ENCODE results near the gene VAMP8. TPM values are rescaled to one million over a fixed set of nuclear protein-coding genes. Genes with fewer than 3 reads are reported as not detected.

The VAMP8 gene
- total RNA-seq, 2 experiments from 2014 or later: 98.3 to 106 TPM

- Mint-ChIP-seq H3K27ac (peak overlapping the region; percentile 91), H3K4me3 (peak overlapping the region; percentile 98), H3K27me3 (no peaks in the 10 kb centered on the region), H3K36me3 (ENCODE audit: low read depth) (peaks cover 24% of the 10 kb centered on the region), H3K4me1 (peaks cover 29% of the 10 kb centered on the region), H3K9me3 (ENCODE audit: low read depth) (no peaks in the 10 kb centered on the region)
- ChIA-PET POLR2A (interaction anchor here (0.9 to 1.6 kb wide), 3 partner anchors 30 to 40 kb away, joined by 3 to 5 read pairs (median 4); partner anchors contain the start of gene MAT2A), CTCF (interaction anchor here (0.6 to 2.7 kb wide), 8 partner anchors 16 to 188 kb away, joined by 3 to 8 read pairs (median 3); partner anchors contain the start of genes GGCX, RNF181 and TMEM150A)
- ATAC-seq (peak; percentile 48), DNase-seq (peak; percentile 56)
- intact Hi-C loops (cut with DNase I, micrococcal nuclease): loop anchor here (1.0 to 5.0 kb wide), 3 partner anchors 17 to 34 kb away; partner anchors contain the start of genes RNF181 (in 2 of the 2), C2orf68 (in 1 of the 2) and GGCX (in 1 of the 2)
Observed at GRCh38 chr2:85578243-85579180, 1.1 kb downstream of the VAMP8 start.

- no peak for DNase-seq
- intact Hi-C loops (cut with DNase I, micrococcal nuclease): loop anchor here in 1 of 2 experiments (2.0 to 5.0 kb wide), 2 partner anchors 19 to 33 kb away; partner anchors contain the start of genes C2orf68 and GGCX
- ChIA-PET CTCF (interaction anchor here (0.6 to 2.7 kb wide), 8 partner anchors 12 to 167 kb away, joined by 3 to 8 read pairs (median 4); partner anchors contain the start of genes RNF181 and TMEM150A), POLR2A (interaction anchor here (0.9 kb wide), 1 partner anchor 34 kb away, joined by 4 read pairs; no protein-coding TSS in a partner anchor)
- peak overlapping the region; percentile 91 for H3K27ac Mint-ChIP-seq
- ATAC-seq: no peak
- H3K36me3 Mint-ChIP-seq (ENCODE audit: low read depth): peaks cover 25% of the 10 kb centered on the region
- H3K27me3 Mint-ChIP-seq: no peaks in the 10 kb centered on the region
- no peaks in the 10 kb centered on the region for H3K9me3 Mint-ChIP-seq (ENCODE audit: low read depth)
- peak overlapping the region; percentile 98 for H3K4me3 Mint-ChIP-seq
- peaks cover 34% of the 10 kb centered on the region for H3K4me1 Mint-ChIP-seq
Observed at GRCh38 chr2:85579266-85579935, 2.0 kb downstream of the VAMP8 start.

- intact Hi-C loops (cut with DNase I, micrococcal nuclease): no loop called here
- H3K9me3 Mint-ChIP-seq (ENCODE audit: low read depth): no peaks in the 10 kb centered on the region
- H3K27ac Mint-ChIP-seq: no peak overlapping the region
- no peaks in the 10 kb centered on the region for H3K27me3 Mint-ChIP-seq
- ATAC-seq (no peak), DNase-seq (no peak)
- peaks cover 40% of the 10 kb centered on the region for H3K4me1 Mint-ChIP-seq
- CTCF ChIA-PET: interaction anchor here (1.0 to 1.3 kb wide), 2 partner anchors 14 to 56 kb away, joined by 4 to 6 read pairs; no protein-coding TSS in a partner anchor
- no peak overlapping the region for H3K4me3 Mint-ChIP-seq
- POLR2A ChIA-PET: no interaction called here
- peaks cover 25% of the 10 kb centered on the region for H3K36me3 Mint-ChIP-seq (ENCODE audit: low read depth)
Observed at GRCh38 chr2:85580206-85580605, 2.8 kb downstream of the VAMP8 start.

GRCh38 chr2:85582492-85582891 lies 5.1 kb downstream of the VAMP8 start:
- peaks cover 47% of the 10 kb centered on the region for H3K4me1 Mint-ChIP-seq

GRCh38 chr2:85583667-85584353 lies 6.4 kb downstream of the VAMP8 start:
- peak overlapping the region; percentile 87 for H3K27ac Mint-ChIP-seq
- H3K27me3 Mint-ChIP-seq: no peaks in the 10 kb centered on the region
- ChIA-PET CTCF (interaction anchor here (0.8 to 2.5 kb wide), 3 partner anchors 11 to 33 kb away, joined by 4 to 9 read pairs (median 6); no protein-coding TSS in a partner anchor), POLR2A (interaction anchor here (0.7 to 0.8 kb wide), 2 partner anchors 16 to 32 kb away, joined by 3 to 4 read pairs; no protein-coding TSS in a partner anchor)
- DNase-seq (peak; percentile 61), ATAC-seq (peak; percentile 59)
- peak overlapping the region; percentile 75 for H3K4me3 Mint-ChIP-seq
- H3K4me1 Mint-ChIP-seq: peaks cover 44% of the 10 kb centered on the region
- H3K36me3 Mint-ChIP-seq (ENCODE audit: low read depth): peaks cover 25% of the 10 kb centered on the region
- no peaks in the 10 kb centered on the region for H3K9me3 Mint-ChIP-seq (ENCODE audit: low read depth)
- intact Hi-C loops (cut with DNase I, micrococcal nuclease): no loop called here

More at GRCh38 chr2:85582492-85582891, 5.1 kb downstream of the VAMP8 start:
- H3K9me3 Mint-ChIP-seq (ENCODE audit: low read depth): no peaks in the 10 kb centered on the region
- peaks cover 25% of the 10 kb centered on the region for H3K36me3 Mint-ChIP-seq (ENCODE audit: low read depth)
- peak overlapping the region; percentile 78 for H3K27ac Mint-ChIP-seq
- no peak overlapping the region for H3K4me3 Mint-ChIP-seq
- DNase-seq (no peak), ATAC-seq (no peak)
- ChIA-PET POLR2A (no interaction called here), CTCF (interaction anchor here (1.3 kb wide), 1 partner anchor 21 kb away, joined by 4 read pairs; the partner anchor contains the start of gene TMEM150A)
- no peaks in the 10 kb centered on the region for H3K27me3 Mint-ChIP-seq
- intact Hi-C loops (cut with DNase I, micrococcal nuclease): loop anchor here in 1 of 2 experiments (1.0 kb wide), 1 partner anchor 21 kb away; the partner anchor contains the start of gene GGCX

GRCh38 chr2:85584354-85584856 lies 7.0 kb downstream of the VAMP8 start, which contains the start of gene VAMP5:
Gene VAMP5 (plus strand): TSS chr2:85584431. CDS start chr2:85584491, 60 bp downstream.
- H3K27ac Mint-ChIP-seq: peak within 1 kb of the TSS; percentile 87
- H3K36me3 Mint-ChIP-seq (ENCODE audit: low read depth): peaks cover 23% of the 10 kb centered on the region
- H3K27me3 Mint-ChIP-seq: no peaks in the 10 kb centered on the region
- H3K4me3 Mint-ChIP-seq: peak within 1 kb of the TSS; percentile 75
- POLR2A ChIA-PET: interaction anchor here (0.6 to 0.8 kb wide), 2 partner anchors 21 to 32 kb away, joined by 3 to 6 read pairs; no protein-coding TSS in a partner anchor
- peaks cover 38% of the 10 kb centered on the region for H3K4me1 Mint-ChIP-seq
- DNase-seq (peak; percentile 30), ATAC-seq (peak; percentile 20)
- intact Hi-C loops (cut with DNase I, micrococcal nuclease): no loop called here
- no peaks in the 10 kb centered on the region for H3K9me3 Mint-ChIP-seq (ENCODE audit: low read depth)
- CTCF ChIA-PET: interaction anchor here (1.4 to 2.5 kb wide), 2 partner anchors 10 to 33 kb away, joined by 6 to 9 read pairs; no protein-coding TSS in a partner anchor

- ChIA-PET CTCF (interaction anchor here (2.5 kb wide), 1 partner anchor 34 kb away, joined by 9 read pairs; no protein-coding TSS in a partner anchor), POLR2A (interaction anchor here (0.5 to 1.0 kb wide), 3 partner anchors 21 to 231 kb away, joined by 3 to 6 read pairs (median 3); partner anchors contain the start of genes C2orf68, ELMOD3 and RETSAT)
- no peaks in the 10 kb centered on the region for H3K27me3 Mint-ChIP-seq
- H3K4me1 Mint-ChIP-seq: peaks cover 34% of the 10 kb centered on the region
- ATAC-seq (peak; percentile 79), DNase-seq (peak; percentile 52)
- H3K27ac Mint-ChIP-seq: peak overlapping the region; percentile 87
- intact Hi-C loops (cut with DNase I, micrococcal nuclease): no loop called here
- H3K4me3 Mint-ChIP-seq: peak overlapping the region; percentile 75
- H3K36me3 Mint-ChIP-seq (ENCODE audit: low read depth): peaks cover 21% of the 10 kb centered on the region
- no peaks in the 10 kb centered on the region for H3K9me3 Mint-ChIP-seq (ENCODE audit: low read depth)
Observed at GRCh38 chr2:85584857-85585780, 7.7 kb downstream of the VAMP8 start.

- no peak for ATAC-seq
- Mint-ChIP-seq H3K36me3 (ENCODE audit: low read depth) (peaks cover 18% of the 10 kb centered on the region), H3K27ac (peak overlapping the region; percentile 87), H3K9me3 (ENCODE audit: low read depth) (no peaks in the 10 kb centered on the region), H3K27me3 (no peaks in the 10 kb centered on the region), H3K4me1 (peaks cover 31% of the 10 kb centered on the region), H3K4me3 (peak overlapping the region; percentile 75)
- ChIA-PET CTCF (interaction anchor here (2.5 kb wide), 1 partner anchor 35 kb away, joined by 9 read pairs; no protein-coding TSS in a partner anchor), POLR2A (interaction anchor here (0.7 to 1.0 kb wide), 2 partner anchors 51 to 231 kb away, joined by 3 read pairs; partner anchors contain the start of genes ELMOD3 and RETSAT)
- intact Hi-C loops (cut with DNase I, micrococcal nuclease): no loop called here
- DNase-seq: no peak
Observed at GRCh38 chr2:85585781-85586105, 8.4 kb downstream of the VAMP8 start.

- DNase-seq (no peak), ATAC-seq (no peak)
- intact Hi-C loops (cut with DNase I, micrococcal nuclease): no loop called here
- Mint-ChIP-seq H3K36me3 (ENCODE audit: low read depth) (peaks cover 4% of the 10 kb centered on the region), H3K4me1 (peaks cover 26% of the 10 kb centered on the region), H3K4me3 (no peak overlapping the region), H3K9me3 (ENCODE audit: low read depth) (no peaks in the 10 kb centered on the region), H3K27me3 (no peaks in the 10 kb centered on the region), H3K27ac (no peak overlapping the region)
- POLR2A ChIA-PET: interaction anchor here (1.1 kb wide), 1 partner anchor 12 kb away, joined by 3 read pairs; no protein-coding TSS in a partner anchor
- CTCF ChIA-PET: no interaction called here
Observed at GRCh38 chr2:85588236-85588635, 10.8 kb downstream of the VAMP8 start.

All from activated CD4-positive, alpha-beta T cell treated with anti-CD3 and anti-CD28 coated beads for 36 hours (primary cell).